NCI-H526 (cell line): Measurements from ENCODE around the gene ZNF430.
"Not testable (repeated sequence)": the region's sequence is repeated elsewhere in the genome, so short reads cannot be mapped to it uniquely, and the experiment has no call there.

Experiments
- DNase-seq, 2 experiments: peaks; one replicate each; lab custom pipeline; 2025; lab: John Stamatoyannopoulos, UW

Gene ZNF430

DNA sequence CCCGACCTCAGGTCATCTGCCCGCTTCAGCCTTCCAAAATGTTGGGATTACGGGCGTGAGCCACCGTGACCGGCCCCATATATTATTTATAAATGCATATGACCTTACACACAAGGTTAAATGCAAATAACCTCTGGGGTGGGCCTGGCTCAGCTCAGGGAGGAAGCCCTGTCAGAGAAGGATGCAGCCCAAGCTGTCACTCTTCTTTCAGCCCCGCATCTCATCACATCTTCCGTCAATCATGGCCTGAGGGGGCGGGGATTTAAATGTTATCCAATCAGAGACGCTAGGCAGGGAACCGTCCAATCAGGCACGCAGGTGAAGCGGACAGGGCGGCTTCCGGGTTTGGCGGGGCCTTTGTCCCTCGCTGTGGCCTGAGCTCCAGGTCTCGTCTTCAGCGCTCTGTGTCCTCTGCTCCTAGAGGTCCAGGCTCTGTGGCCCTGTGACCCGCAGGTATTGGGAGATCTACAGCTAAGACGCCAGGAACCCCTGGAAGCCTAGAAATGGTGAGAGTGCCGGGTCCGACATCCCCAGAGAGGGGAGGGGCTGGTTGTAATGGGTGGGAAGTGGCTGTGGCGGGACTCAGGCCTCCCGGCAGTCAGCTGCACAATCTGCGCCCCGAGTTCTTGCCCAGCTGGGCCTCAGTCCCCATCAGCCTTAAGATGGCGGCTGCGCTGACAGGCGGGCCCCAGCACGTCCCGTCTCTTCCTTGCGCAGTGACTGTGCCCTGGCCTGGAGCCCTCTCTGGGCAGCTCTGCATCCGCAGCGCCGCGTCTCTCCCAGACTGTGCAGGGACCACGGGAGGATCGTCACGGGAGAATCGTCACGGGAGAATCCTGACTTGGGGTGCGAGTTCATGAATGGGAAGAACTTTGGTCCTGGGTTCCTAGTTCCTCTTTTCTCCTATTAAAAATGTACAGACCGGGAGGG lies at the start of gene ZNF430:
Gene ZNF430 (plus strand): TSS at position 360 of the 930 bp plus-strand sequence. CDS start 144 bp downstream, at position 504.
- DNase-seq: peak; percentile 94 to 96

- DNase-seq: not testable (repeated sequence)
These were observed 27.7 kb upstream of the ZNF430 start for GRCh38 chr19:20992788-20993187.

DNA sequence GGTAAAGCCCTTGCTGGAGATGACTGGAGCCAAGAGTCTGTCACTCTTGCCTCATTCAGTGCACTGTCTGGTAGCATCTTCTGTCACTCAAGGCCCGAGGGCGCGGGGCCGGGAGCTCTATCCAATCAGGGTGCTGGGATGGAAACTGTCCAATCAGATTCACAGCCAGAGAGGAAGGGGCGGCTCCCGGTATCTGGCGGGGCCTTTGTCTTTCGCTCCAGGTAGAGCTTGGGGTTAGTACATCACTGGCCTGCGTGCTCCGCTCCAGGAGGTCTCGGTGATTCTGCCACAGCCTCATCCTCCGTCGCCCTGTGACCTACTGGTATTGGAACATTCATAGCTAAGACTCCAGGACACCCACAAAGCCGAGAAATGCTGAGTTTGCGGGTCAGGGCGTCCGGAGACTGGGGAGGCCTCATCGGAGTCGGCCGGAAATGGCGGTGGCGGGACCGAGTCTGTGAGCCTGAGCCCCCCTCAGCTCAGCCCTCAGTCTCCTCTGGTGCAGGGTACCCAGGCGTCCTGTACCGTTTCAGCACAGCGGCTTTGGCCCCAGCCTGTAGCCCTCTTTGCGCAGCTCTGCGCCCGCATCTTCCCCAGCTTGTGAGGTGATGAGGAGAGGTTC lies 20.6 kb upstream of the ZNF430 start:
- DNase-seq: peak; percentile 89 to 90

GRCh38 chr19:21021238-21021637 lies 781 bp downstream of the ZNF430 start:
- DNase-seq: not testable (repeated sequence)

- no peak for DNase-seq
These were observed 2.5 kb downstream of the ZNF430 start for GRCh38 chr19:21022996-21023395.

- no peak for DNase-seq
These were observed 3.4 kb downstream of the ZNF430 start for GRCh38 chr19:21023901-21024300.

DNA sequence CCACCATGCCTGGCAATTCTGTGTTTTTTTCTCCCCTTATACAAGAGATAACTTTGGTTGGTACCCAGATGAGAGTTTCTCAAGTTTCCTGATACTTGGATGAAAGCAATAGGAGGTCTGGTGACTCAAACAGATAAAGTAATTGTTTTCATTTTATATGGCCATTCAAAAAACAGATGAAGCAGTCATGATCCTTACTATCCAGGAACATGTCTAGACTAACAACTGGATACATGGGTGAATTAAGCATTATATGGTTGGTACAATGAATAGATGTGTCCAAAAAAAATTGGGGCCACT lies 8.5 kb downstream of the ZNF430 start:
- no peak for DNase-seq

DNA sequence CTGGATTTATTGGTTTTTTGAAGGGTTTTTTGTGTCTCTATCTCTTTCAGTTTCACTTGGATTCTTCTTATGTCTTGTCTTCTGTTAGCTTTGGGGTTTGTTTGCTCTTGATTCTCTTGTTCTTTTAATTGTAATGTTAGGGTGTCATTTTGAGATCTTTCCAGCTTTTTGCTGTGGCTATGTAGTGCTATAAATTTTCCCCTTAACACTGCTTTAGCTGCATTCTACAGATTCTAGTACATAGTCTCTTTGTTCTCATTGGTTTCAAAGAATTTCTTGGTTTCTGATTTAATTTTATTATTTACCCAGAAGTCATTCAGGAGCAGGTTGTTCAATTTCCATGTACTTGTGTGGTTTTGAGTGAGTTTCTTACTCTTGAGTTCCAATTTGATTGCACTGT lies 24.6 kb downstream of the ZNF430 start:
- no peak for DNase-seq

- DNase-seq: no peak
These were observed 26.0 kb downstream of the ZNF430 start for GRCh38 chr19:21046489-21046888.

- no peak for DNase-seq
These were observed 27.3 kb downstream of the ZNF430 start for GRCh38 chr19:21047716-21048115.

GRCh38 chr19:21052902-21053301 lies 32.4 kb downstream of the ZNF430 start:
- no peak for DNase-seq

GRCh38 chr19:21065336-21065735 lies 44.9 kb downstream of the ZNF430 start:
- no peak for DNase-seq

DNA sequence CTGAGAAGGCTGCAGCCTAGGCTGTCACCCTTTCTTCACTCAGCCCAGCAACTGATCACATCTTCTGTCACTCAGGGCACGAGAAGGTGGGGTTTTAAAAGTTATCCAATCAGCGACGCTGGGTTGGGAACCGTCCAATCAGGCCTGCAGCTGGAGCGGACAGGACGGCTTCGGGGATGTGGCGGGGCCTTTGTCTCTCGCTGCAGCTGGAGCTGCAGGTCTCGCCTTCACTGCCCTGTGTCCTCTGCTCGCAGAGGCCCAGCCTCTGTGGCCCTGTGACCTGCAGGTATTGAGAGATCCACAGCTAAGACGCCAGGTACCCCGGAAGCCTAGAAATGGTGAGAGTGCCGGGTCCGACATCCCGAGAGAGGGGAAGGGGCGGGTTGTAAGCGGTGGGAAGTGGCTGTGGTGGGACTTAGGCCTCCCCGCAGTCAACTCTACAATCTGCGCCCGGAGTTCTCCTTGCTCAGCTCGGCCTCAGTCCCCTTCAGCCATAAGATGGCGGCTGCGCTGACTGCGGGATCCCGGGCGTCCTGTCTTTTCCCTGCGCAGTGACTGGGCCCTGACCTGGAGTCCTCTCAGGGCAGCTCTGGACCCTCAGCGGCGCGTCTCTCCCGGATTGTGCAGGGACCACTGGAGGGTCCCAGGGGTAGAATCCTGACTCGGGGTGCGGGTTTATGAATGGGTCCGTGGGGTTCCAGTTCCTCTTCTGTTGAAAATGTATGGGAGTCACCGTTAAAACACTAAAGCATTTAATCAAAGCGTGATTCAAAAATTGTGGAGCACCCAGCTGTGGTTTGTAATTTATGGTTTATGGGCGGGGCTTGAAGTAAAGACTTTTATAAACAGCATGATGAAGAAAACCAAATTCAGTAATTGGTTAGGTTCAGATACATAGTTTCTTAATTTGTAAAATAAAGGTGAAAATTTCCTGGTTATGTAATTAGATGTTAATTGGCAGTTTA lies 61.8 kb downstream of the ZNF430 start, which contains the start of gene ZNF714:
Gene ZNF714 (plus strand): TSS at position 193 of the 965 bp plus-strand sequence. CDS start 16,066 bp downstream, outside the sequence.
- peak; percentile 86 to 91 for DNase-seq

DNA sequence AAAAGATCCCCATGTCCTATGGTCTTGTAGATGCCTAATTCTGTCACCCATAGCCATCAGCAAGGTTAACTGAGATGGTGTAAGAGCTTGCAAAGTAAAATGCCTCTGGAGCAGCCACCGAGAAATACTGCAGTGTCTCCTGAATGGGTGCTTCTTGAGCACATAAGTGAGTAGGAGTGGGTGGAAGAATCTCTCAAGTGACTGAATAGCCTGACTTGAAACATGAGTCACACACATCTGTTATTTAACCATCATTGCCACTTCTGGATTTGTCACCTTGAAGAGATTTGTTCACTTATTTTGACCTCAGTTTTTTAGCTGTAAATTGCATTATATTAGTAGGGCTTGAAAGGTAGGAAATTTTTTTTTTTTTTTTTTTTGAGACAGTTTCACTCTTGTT lies 63.9 kb downstream of the ZNF430 start:
- no peak for DNase-seq

DNA sequence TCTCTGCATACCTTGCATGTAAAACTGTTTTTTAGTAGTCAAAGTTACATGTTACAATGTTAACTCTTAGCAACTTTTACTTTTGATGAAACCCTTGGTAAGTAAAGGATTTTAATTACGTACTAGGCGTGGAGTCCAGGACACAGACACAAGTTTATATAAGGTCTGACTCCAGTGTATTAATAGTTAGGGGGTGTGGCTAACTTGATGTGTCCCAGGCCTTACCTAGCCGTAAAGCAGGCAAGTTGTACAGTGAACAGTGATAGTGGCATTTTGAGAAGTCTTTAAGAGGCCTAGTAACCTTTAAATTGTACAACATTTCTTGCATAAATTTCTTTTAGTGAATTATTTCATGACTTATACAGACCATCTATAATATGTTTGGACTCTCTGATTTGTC lies 67.4 kb downstream of the ZNF430 start:
- no peak for DNase-seq

DNA sequence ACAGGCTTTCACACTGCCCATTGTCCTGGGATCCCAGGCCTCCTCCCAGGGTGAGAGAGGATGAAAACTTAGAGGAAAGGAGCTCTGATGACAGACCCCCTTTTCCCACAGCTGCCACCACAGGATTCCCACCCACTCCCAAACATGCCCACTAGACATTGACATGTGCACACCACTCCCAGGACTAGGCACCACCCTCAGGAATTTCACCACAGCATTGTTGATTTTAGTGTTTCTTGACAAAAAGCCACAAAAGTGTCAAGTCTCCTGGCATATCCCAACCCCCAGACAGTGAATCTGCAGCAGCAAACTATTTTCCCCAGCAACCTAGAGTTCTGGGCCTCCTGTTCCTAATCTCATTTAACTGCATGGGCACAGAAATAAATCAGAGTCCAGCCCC lies 71.7 kb downstream of the ZNF430 start:
- DNase-seq: no peak

GRCh38 chr19:21094347-21095025 lies 74.0 kb downstream of the ZNF430 start:
- DNase-seq: no peak

- no peak for DNase-seq
These were observed 77.8 kb downstream of the ZNF430 start for GRCh38 chr19:21098291-21098690.

GRCh38 chr19:21101521-21102242 lies 81.2 kb downstream of the ZNF430 start:
- no peak for DNase-seq

DNA sequence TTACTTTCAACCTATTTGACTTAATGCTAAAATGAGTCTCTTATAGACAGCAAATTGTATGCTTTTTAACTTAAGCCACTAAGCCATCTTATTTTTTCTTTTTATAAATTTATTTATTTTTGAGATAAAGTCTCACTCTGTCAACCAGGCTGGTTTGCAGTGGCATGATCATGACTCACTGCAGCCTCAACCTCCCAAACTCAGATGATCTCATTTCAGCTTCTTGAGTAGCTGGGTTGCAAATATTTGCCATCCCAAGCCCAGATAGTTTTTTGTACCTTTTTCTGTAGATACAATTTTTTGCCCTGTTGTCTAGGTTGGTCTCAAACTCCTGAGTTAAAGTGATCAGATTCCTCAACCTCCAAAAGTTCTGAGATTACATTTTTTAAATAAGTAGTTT lies 88.7 kb downstream of the ZNF430 start:
- no peak for DNase-seq
